H1 (cell line): ENCODE measurements around the gene ACTR1A. TPM values are rescaled to one million over a fixed set of nuclear protein-coding genes. Genes with fewer than 3 reads are reported as not detected.

Experiments
- CTCF ChIA-PET: fragments of 300-600 bp; sonication (Branson Sonifier 250); formaldehyde crosslinking; loops from one replicate; lab custom pipeline; 2021; ENCODE audit not compliant: partially characterized antibody; lab: Charles Lee
- POLR2A ChIA-PET: fragments of 300-600 bp; sonication (Branson Sonifier 250); formaldehyde crosslinking; loops from one replicate; lab custom pipeline; 2021; ENCODE audit warnings: inconsistent platforms; ENCODE audit not compliant: partially characterized antibody; lab: Charles Lee
- DNase-seq, 2 experiments: peaks; one replicate each; pipeline versions ENCODE4 v3.0.0 to v3.0.0-alpha.2; 2010 to 2022; ENCODE audit warnings: low spot score in 2 of 2, low read depth in 1 of 2, mixed read lengths in 1 of 2
- FAIRE-seq: peaks from 2 replicates; lab custom pipeline; 2011; peaks lifted over from hg19 to GRCh38; lab: Jason Lieb, UNC
- H2AFZ ChIP-seq: 2 replicates; pipeline ENCODE4 v1.8.1; 2012; ENCODE audit warnings: low read length, inconsistent platforms
- H2AK5ac ChIP-seq: 2 replicates; pipeline ENCODE4 v1.6.1; 2013; ENCODE audit warnings: low read depth, low read length
- H2BK120ac ChIP-seq: replicated peaks from 2 replicates; pipeline ENCODE3; 2013; ENCODE audit warnings: low read depth, low read length, inconsistent platforms
- H2BK12ac ChIP-seq: 2 replicates; pipeline ENCODE4 v1.6.1; 2013; ENCODE audit warnings: low read depth, low read length
- H2BK15ac ChIP-seq: 2 replicates; pipeline ENCODE4 v1.6.1; 2013; ENCODE audit warnings: low read length
- H2BK20ac ChIP-seq: 2 replicates; pipeline ENCODE4 v1.6.1; 2013; ENCODE audit warnings: low read length
- H2BK5ac ChIP-seq: 2 replicates; pipeline ENCODE4 v1.6.1; 2013; ENCODE audit warnings: low read depth, low read length
- H3K14ac ChIP-seq: 2 replicates; pipeline ENCODE4 v1.6.1; 2013; ENCODE audit warnings: inconsistent platforms; ENCODE audit not compliant: insufficient read length
- H3K18ac ChIP-seq: 2 replicates; pipeline ENCODE4 v1.6.1; 2013; ENCODE audit warnings: low read length; ENCODE audit errors: extremely low read depth
- H3K23ac ChIP-seq: 2 replicates; pipeline ENCODE4 v1.6.1; 2013; ENCODE audit warnings: inconsistent platforms; ENCODE audit not compliant: insufficient read length
- H3K23me2 ChIP-seq: 2 replicates; pipeline ENCODE4 v1.6.1; 2013; ENCODE audit warnings: low read depth, low read length
- H3K27ac ChIP-seq: 2 replicates; pipeline ENCODE4 v1.6.1; 2011; ENCODE audit warnings: low read depth, low read length, inconsistent platforms
- H3K27me3 ChIP-seq, 4 experiments: replicated peaks in 1 of 4; 1 replicate in 1 of 4; 2 replicates in 3 of 4; pipeline versions ENCODE4 v1.6.1 to v1.8.1; 2011 to 2013; ENCODE audit warnings: low read length in 3 of 4, mild to moderate bottlenecking in 3 of 4, inconsistent platforms in 2 of 4, mixed read lengths in 2 of 4, moderate library complexity in 1 of 4; ENCODE audit not compliant: control insufficient read depth in 3 of 4, insufficient read depth in 3 of 4; ENCODE audit errors: extremely low read depth in 1 of 4
- H3K36me3 ChIP-seq, 4 experiments: 2 replicates each; pipeline versions ENCODE4 v1.6.1 to v1.8.1; 2011 to 2013; ENCODE audit warnings: mild to moderate bottlenecking in 4 of 4, low read length in 3 of 4, moderate library complexity in 2 of 4, control low read depth in 1 of 4, inconsistent platforms in 1 of 4; ENCODE audit not compliant: insufficient read depth in 4 of 4, control insufficient read depth in 2 of 4
- H3K4ac ChIP-seq: replicated peaks from 2 replicates; pipeline ENCODE3; 2013; ENCODE audit warnings: low read length, low read depth, mixed read lengths, inconsistent platforms; ENCODE audit not compliant: insufficient read length
- H3K4me1 ChIP-seq, 4 experiments: replicated peaks in 1 of 4; 1 replicate in 1 of 4; 2 replicates in 3 of 4; pipeline versions ENCODE4 v1.6.1 to v1.8.1; 2011 to 2013; ENCODE audit warnings: low read length in 3 of 4, inconsistent platforms in 2 of 4, mixed read lengths in 1 of 4; ENCODE audit not compliant: insufficient read depth in 4 of 4, control insufficient read depth in 3 of 4
- H3K4me2 ChIP-seq, 2 experiments: 2 replicates each; pipeline versions ENCODE4 v1.6.1 to v1.8.1; 2011 to 2013; ENCODE audit warnings: low read depth in 2 of 2, low read length in 2 of 2, control low read depth in 1 of 2, inconsistent platforms in 1 of 2, mild to moderate bottlenecking in 1 of 2; ENCODE audit not compliant: insufficient read depth in 1 of 2
- H3K4me3 ChIP-seq, 4 experiments: fragments of 200-600, 300-600 bp in 1 of 4; sonication (generic), shearing (Covaris generic), sonication (Bioruptor Twin) in 1 of 4; 2 replicates each; pipeline versions ENCODE4 v1.5.1 to v1.8.1; 2011 to 2016; ENCODE audit warnings: low read length in 4 of 4, low read depth in 3 of 4, control low read depth in 2 of 4, inconsistent platforms in 2 of 4, mild to moderate bottlenecking in 2 of 4, mixed read lengths in 1 of 4, moderate library complexity in 1 of 4; ENCODE audit not compliant: insufficient read depth in 2 of 4; ENCODE audit errors: extremely low read depth in 1 of 4
- H3K56ac ChIP-seq: replicated peaks from 2 replicates; pipeline ENCODE3; 2013; ENCODE audit warnings: low read depth, mild to moderate bottlenecking, mixed read lengths, low read length, inconsistent platforms; ENCODE audit not compliant: insufficient read length
- H3K79me1 ChIP-seq: 2 replicates; pipeline ENCODE4 v1.6.1; 2013; ENCODE audit warnings: low read depth, low read length, control low read depth
- H3K79me2 ChIP-seq, 2 experiments: 2 replicates each; pipeline versions ENCODE4 v1.6.1 to v1.8.1; 2012 to 2013; ENCODE audit warnings: low read length in 2 of 2, mild to moderate bottlenecking in 2 of 2, inconsistent platforms in 1 of 2; ENCODE audit not compliant: insufficient read depth in 2 of 2, control insufficient read depth in 1 of 2
- H3K9ac ChIP-seq, 4 experiments: replicated peaks in 1 of 4; 1 replicate in 1 of 4; 2 replicates in 3 of 4; pipeline versions ENCODE4 v1.6.1 to v1.8.1; 2011 to 2013; ENCODE audit warnings: low read depth in 3 of 4, low read length in 3 of 4, control low read depth in 2 of 4, mild to moderate bottlenecking in 2 of 4, moderate library complexity in 2 of 4, inconsistent platforms in 1 of 4; ENCODE audit errors: extremely low read depth in 1 of 4
- H3K9me3 ChIP-seq, 2 experiments: 2 replicates each; pipeline versions ENCODE4 v1.6.1 to v1.8.1; 2012 to 2013; ENCODE audit warnings: mild to moderate bottlenecking in 2 of 2, moderate library complexity in 2 of 2, control low read depth in 1 of 2, inconsistent platforms in 1 of 2, low read depth in 1 of 2, low read length in 1 of 2, mixed read lengths in 1 of 2; ENCODE audit not compliant: insufficient read depth in 2 of 2
- H4K20me1 ChIP-seq, 2 experiments: replicated peaks in 1 of 2; 2 replicates each; pipeline versions ENCODE3 to v1.8.1; 2011 to 2013; ENCODE audit warnings: inconsistent platforms in 2 of 2, low read length in 2 of 2, mild to moderate bottlenecking in 1 of 2; ENCODE audit not compliant: insufficient read depth in 2 of 2, control insufficient read depth in 1 of 2
- H4K5ac ChIP-seq: 2 replicates; pipeline ENCODE4 v1.6.1; 2013; ENCODE audit warnings: low read length, low read depth, mixed read lengths, inconsistent platforms; ENCODE audit not compliant: insufficient read length
- H4K8ac ChIP-seq: 2 replicates; pipeline ENCODE4 v1.8.0; 2013; ENCODE audit warnings: mild to moderate bottlenecking, moderate library complexity, low read length, inconsistent platforms; ENCODE audit not compliant: insufficient read depth; ENCODE audit errors: extremely low read depth
- H4K91ac ChIP-seq: replicated peaks from 2 replicates; pipeline ENCODE3; 2013; ENCODE audit warnings: low read length, mixed read lengths, inconsistent platforms; ENCODE audit not compliant: insufficient read length
- ATF2 ChIP-seq: IDR thresholded peaks from 2 replicates; pipeline ENCODE4 v1.6.1; 2012; ENCODE audit warnings: low read length, inconsistent platforms
- CBX8 ChIP-seq: fragments of 300-800, 300-1000 bp; sonication (generic); IDR thresholded peaks from 2 replicates; pipeline ENCODE4 v1.7.1; 2016; ENCODE audit warnings: low read depth, low read length, borderline replicate concordance
- CEBPB ChIP-seq: IDR thresholded peaks from 2 replicates; pipeline ENCODE4 v1.6.1; 2012; ENCODE audit warnings: low read depth, low read length
- EP300 ChIP-seq, 2 experiments: IDR thresholded peaks; 1 replicate in 1 of 2; 2 replicates in 1 of 2; pipeline ENCODE4 v1.6.1; 2011 to 2012; ENCODE audit warnings: low read depth in 2 of 2, low read length in 2 of 2, mild to moderate bottlenecking in 2 of 2, borderline replicate concordance in 1 of 2, inconsistent platforms in 1 of 2, moderate library complexity in 1 of 2
- EZH2 ChIP-seq: fragments of 200-600 bp; sonication (generic); IDR thresholded peaks from 2 replicates; pipeline ENCODE4 v1.7.1; 2012; ENCODE audit warnings: low read depth, mild to moderate bottlenecking, moderate library complexity, low read length, inconsistent platforms; ENCODE audit not compliant: severe bottlenecking
- FOSL1 ChIP-seq: IDR thresholded peaks from 2 replicates; pipeline ENCODE4 v1.6.1; 2011; ENCODE audit warnings: mild to moderate bottlenecking, low read depth, low read length, moderate library complexity; ENCODE audit not compliant: insufficient read depth
- NANOG ChIP-seq: IDR thresholded peaks from 2 replicates; pipeline ENCODE4 v1.6.1; 2011; ENCODE audit warnings: low read length, low read depth, mild to moderate bottlenecking, inconsistent platforms; ENCODE audit not compliant: insufficient read depth, poor library complexity, severe bottlenecking
- RXRA ChIP-seq: IDR thresholded peaks from 2 replicates; pipeline ENCODE4 v1.6.1; 2011; ENCODE audit warnings: low read depth, mild to moderate bottlenecking, low read length, moderate library complexity; ENCODE audit not compliant: insufficient read depth
- SP1 ChIP-seq: IDR thresholded peaks from 2 replicates; pipeline ENCODE4 v1.6.1; 2011; ENCODE audit warnings: low read depth, low read length
- SP2 ChIP-seq: IDR thresholded peaks from 2 replicates; pipeline ENCODE4 v1.6.1; 2012; ENCODE audit warnings: mild to moderate bottlenecking, low read length, inconsistent platforms
- ZNF274 ChIP-seq: IDR thresholded peaks from 2 replicates; pipeline ENCODE4 v1.7.0; 2012; ENCODE audit warnings: low read length, borderline replicate concordance; ENCODE audit errors: extremely low read depth
- WGBS, 2 experiments: shearing (Covaris generic) in 1 of 2; methylation state at CpG; one replicate each; pipeline versions ENCODE4 v1.1.6 to v1.1.7; 2013 to 2015; ENCODE audit warnings: low lambda C conversion rate in 2 of 2, mixed read lengths in 2 of 2, inconsistent platforms in 1 of 2, low coverage in 1 of 2, missing lambda C conversion rate in 1 of 2; ENCODE audit not compliant: insufficient replicate concordance in 2 of 2, insufficient coverage in 1 of 2, insufficient read length in 1 of 2; ENCODE audit errors: extremely low coverage in 1 of 2, missing lambda C conversion rate in 1 of 2; 5-methylcytosine and 5-hydroxymethylcytosine counted together
- polyA plus RNA-seq, 7 experiments: library from polyadenylated mRNA; depleted of rRNA in 3 of 7; stranded (reverse) in 5 of 7; unstranded in 2 of 7; fragments of >200 nt in 5 of 7; fragments of 200-250 nt in 2 of 7; gene quantifications; 1 replicate in 5 of 7; 2 replicates in 1 of 7; 4 replicates in 1 of 7; pipeline versions ENCODE4 v1.2.1 to v1.2.3, GENCODE V29; 2011 to 2013; ENCODE audit warnings: missing spikeins in 2 of 7, mixed read lengths in 2 of 7
- total RNA-seq: library from RNA; stranded (reverse); fragmentation: NEBNext Ultra II Directional; extraction: Animal tissue kit (Norgen Biotek cat#: 25700); gene quantifications from 2 replicates; pipeline ENCODE4 v1.2.1, GENCODE V29; 2021

ACTR1A gene
- total and polyA plus RNA-seq, 2 of the 8 experiments (the other 6 are each of a cell fraction or from before 2014, with no cell fraction given) = 78.6 to 86.3 TPM

DNA sequence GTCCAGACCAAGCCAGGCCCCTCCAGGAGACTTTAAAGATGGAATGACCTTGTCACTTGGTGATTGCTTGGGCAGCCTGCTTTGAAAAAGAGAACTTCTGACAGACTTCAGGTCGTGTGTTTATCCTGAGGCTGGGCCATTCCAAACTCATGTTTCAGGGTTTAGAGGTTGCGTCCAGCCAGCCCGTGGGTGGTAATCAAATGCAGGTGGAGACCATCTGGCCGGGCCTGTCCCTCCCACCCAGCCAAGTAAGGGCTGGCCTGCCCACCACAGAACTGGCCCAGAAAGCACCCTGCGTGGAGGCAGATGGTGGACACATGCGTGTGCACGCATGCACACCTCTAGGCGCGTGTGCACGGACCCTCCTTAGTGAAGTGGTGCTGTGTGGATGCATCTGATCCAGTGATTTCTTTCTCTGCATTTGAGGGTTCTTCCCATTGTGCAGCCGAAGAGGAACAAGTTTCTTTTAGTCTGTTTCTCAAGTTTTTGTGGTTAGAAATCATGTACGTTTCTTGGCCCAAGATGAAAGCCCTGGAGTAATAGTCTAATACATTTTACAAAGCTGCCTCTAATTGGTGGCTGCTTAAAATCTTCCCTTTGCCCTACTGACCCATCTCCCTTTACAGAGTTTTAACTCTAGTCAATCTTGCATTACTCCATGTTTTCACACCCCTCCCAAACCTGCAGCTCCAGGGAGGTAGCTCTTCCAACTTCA, 44.3 kb upstream of the ACTR1A start:
- no peak overlapping the region for H2BK12ac ChIP-seq
- H3K27me3 ChIP-seq = no peaks in the 10 kb centered on the region
- no peaks in the 10 kb centered on the region for H3K9me3 ChIP-seq
- H3K79me2 ChIP-seq = no peaks in the 10 kb centered on the region
- H4K5ac ChIP-seq = no peak overlapping the region
- no peak overlapping the region for H2AFZ ChIP-seq
- H2BK15ac ChIP-seq = no peak overlapping the region
- no peak overlapping the region for H3K18ac ChIP-seq
- FAIRE-seq (no peak), DNase-seq (no peak)
- no peaks in the 10 kb centered on the region for H3K79me1 ChIP-seq
- ChIA-PET POLR2A (no interaction called here), CTCF (interaction anchor here (0.6 to 2.2 kb wide), 2 partner anchors 163 to 194 kb away, joined by 3 to 6 read pairs; no protein-coding TSS in a partner anchor)
- H4K20me1 ChIP-seq = peaks cover 0 to 4% of the 10 kb centered on the region in 2 experiments
- no peak overlapping the region for H3K4me3 ChIP-seq
- WGBS, 2 experiments = 92% methylated on average over 12 of the region's 12 CpGs; no CpG with 5 or more reads in 1 of the 2 experiments
- no peak overlapping the region for H3K9ac ChIP-seq
- no peak overlapping the region for H2AK5ac ChIP-seq
- H3K4me1 ChIP-seq = no peaks in the 10 kb centered on the region
- no peak overlapping the region for H4K91ac ChIP-seq
- H3K23me2 ChIP-seq = no peaks in the 10 kb centered on the region
- H4K8ac ChIP-seq = no peak overlapping the region
- no peak overlapping the region for H3K14ac ChIP-seq
- no peaks in the 10 kb centered on the region; a peak in 2 of 8 replicates for H3K36me3 ChIP-seq
- H2BK20ac ChIP-seq = no peak overlapping the region
- H2BK5ac ChIP-seq = no peak overlapping the region
- H3K27ac ChIP-seq = no peak overlapping the region
- no peak overlapping the region for H3K56ac ChIP-seq
- no peak overlapping the region for H3K4ac ChIP-seq
- H3K23ac ChIP-seq = no peak overlapping the region
- no peak overlapping the region for H3K4me2 ChIP-seq
- H2BK120ac ChIP-seq = no peak overlapping the region
- TF ChIP-seq RXRA (no peak), ZNF274 (no peak), NANOG (no peak), ATF2 (no peak), CEBPB (no peak), SP1 (no peak), CBX8 (no peak), FOSL1 (no peak), SP2 (no peak), EZH2 (no peak), EP300 (IDR thresholded peaks at IDR 0.05; ENCODE audit: borderline replicate concordance in 1 of 2, low read depth in 2 of 2, low read length in 2 of 2) (no peak)
